Measurements from ENCODE around the gene LRBA.
"Not testable (repeated sequence)": the region's sequence is repeated elsewhere in the genome, so short reads cannot be mapped to it uniquely, and the experiment has no call there.

Gene LRBA, protein sequence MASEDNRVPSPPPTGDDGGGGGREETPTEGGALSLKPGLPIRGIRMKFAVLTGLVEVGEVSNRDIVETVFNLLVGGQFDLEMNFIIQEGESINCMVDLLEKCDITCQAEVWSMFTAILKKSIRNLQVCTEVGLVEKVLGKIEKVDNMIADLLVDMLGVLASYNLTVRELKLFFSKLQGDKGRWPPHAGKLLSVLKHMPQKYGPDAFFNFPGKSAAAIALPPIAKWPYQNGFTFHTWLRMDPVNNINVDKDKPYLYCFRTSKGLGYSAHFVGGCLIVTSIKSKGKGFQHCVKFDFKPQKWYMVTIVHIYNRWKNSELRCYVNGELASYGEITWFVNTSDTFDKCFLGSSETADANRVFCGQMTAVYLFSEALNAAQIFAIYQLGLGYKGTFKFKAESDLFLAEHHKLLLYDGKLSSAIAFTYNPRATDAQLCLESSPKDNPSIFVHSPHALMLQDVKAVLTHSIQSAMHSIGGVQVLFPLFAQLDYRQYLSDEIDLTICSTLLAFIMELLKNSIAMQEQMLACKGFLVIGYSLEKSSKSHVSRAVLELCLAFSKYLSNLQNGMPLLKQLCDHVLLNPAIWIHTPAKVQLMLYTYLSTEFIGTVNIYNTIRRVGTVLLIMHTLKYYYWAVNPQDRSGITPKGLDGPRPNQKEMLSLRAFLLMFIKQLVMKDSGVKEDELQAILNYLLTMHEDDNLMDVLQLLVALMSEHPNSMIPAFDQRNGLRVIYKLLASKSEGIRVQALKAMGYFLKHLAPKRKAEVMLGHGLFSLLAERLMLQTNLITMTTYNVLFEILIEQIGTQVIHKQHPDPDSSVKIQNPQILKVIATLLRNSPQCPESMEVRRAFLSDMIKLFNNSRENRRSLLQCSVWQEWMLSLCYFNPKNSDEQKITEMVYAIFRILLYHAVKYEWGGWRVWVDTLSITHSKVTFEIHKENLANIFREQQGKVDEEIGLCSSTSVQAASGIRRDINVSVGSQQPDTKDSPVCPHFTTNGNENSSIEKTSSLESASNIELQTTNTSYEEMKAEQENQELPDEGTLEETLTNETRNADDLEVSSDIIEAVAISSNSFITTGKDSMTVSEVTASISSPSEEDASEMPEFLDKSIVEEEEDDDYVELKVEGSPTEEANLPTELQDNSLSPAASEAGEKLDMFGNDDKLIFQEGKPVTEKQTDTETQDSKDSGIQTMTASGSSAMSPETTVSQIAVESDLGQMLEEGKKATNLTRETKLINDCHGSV (N-terminal part only)

DNA sequence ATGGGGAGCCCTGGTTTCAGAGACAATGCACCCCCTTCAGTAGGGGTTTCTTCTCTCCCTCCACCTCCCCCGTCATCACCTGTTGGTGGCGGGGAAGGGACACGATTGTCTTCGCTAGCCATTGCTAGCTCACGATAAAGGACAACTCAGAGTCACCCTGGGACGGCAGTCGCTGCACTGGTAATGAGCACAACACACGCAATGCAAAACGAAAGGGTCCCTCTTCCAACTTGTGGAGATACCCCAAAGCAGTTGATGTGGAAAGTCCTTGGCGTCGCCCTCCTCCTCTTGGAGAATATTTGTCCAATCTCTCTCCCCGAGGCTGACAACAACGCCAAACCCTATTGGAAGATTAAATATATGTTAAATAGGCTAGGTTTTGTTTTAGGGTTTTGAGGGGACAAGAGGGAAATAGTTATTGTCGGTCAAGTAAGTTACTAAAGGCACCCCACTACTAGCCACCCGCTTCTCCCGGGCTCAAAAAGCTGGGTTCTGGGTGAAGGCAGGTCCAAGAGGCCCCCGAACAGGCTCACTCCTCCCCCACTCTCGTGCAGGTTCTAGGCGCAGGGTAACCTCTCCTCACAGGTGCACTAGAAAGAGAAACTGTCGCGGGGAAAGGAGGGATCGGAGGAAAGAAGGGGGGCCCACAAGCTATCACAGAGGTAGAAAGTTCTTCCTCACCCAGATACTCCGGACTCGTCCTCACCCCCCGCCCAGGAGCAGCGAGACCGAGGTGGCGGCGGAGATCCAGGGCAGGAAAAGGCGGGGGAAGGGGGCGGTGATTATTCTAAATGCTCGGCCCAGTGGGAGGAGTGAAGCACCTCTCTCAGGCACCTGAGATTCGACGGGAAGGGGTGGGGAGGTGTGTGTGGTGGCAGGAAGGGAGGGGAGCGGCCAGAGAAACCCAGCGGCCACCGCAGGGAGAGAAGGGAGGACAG is at the start of gene LRBA:
Gene LRBA, minus strand, starts transcription at position 764 of the 938 bp plus-strand sequence. Its CDS starts 642 bp downstream, at position 122.
- DNase-seq = peak; percentile 6

DNA sequence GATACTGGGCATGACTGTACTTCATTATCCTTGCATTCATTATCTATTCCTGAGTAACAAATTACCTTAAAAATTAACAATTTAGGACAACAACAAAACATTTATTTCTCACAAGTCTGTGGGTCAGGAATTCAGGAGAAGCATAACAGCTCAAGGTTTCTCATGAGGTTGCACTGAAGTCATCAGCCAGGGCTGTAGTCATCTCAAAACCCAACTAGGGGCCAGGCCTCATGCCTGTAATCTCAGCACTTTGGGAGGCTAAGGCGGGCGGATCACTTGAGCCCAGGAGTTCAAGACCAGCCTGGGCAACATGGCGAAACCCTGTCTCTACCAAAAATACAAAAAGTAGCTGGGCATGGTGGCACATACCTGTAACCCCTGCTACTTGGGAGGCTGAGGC is 48.1 kb upstream of the LRBA start:
- not testable (repeated sequence) for DNase-seq

DNA sequence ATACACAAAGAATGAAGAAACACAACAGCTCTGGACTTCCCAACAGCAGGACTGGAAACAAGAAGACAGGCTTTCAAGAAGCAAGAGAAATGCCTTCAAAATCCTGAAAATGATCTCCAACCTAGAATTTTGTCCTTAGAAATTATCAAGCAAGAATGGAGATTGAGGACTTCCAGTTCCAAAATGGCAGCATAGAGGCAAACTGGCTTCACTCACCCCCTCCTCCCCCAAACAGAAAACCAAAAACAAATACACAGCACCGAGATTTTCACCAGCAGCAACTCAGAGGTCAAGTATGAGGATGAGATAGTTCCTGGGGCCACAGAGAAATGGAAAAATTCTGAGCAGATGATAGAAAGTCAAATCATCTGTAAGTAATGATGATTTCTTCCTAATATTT is 40.5 kb upstream of the LRBA start:
- DNase-seq = no peak

DNA sequence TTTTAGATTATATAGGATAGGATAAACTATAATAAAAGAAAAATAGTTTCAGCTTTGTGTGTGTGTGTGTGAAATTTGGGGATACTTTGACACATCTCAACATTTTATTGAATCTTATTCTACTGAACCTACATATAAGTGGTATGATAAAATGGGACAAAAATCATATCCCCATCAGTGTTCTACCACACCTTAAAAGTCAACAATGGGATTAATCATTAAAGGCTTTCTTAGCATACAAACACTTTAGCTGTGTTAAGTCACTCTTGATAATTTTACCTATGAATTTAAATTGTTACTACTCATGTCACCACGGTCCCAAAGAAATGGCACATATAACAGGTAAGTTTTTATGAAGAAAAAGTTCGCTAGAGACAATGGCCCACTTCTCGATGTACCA is 37.7 kb upstream of the LRBA start:
- no peak for DNase-seq

DNA sequence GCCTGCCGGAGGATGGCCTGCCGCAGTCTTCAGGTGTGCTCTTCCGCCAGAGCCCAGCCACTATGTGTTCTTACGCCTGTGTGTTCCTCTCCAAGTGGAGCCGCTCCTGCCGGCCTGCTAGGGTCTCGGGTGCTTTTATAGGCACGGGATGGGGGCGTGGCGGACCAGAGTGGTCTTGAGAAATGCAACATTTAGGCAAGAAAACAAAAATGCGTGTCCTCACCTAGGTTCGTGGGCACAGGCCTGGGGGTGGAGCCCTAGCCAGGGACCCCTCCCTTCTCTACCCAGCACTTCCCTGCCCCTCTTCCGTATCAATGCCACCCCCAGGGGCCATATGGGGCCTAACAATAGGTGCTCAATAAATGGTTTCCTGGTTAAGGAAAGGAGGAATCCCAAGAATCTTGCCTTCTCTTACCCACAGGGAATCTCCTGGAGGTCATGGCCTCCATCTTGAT is 34.4 kb upstream of the LRBA start:
- no peak for DNase-seq

DNA sequence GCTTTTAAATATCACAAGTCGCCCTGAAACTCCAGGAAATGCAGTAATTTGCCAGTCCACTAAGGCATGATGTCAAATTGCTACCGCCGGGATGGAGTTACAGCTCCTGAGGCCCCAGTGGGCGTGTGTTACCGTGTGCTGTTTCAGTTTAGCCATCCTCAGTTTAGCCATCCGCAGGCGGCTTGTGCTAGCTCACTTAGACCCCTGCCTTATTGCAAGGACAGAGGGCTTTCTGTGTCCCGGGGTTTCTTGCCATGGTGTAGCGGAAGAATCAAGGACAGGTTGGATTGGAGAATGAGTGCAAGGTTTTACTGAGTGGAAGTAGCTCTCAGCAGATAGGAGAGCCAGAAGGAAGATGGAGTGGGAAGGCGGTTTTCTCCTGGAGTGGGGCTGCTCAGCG is 33.8 kb upstream of the LRBA start:
- no peak for DNase-seq

DNA sequence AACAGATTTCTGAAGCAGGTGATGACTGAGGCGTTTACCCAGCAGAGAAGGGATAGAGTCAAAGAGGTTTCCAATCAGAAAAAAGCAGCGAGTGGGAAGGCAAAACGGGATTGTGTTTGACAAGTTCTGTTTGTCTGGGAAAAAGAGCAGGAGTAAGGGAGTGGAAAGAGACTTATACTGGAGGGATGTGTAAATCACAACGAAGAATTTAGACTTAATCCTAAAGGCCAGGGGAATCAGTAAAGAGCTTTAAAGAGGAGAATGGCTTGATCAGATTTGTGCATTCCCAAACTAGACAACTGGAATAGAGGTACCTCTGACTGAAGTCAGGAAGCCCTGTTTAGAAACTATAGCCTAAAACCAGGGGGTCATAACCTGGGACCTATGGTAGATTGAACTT is 31.5 kb upstream of the LRBA start:
- DNase-seq = no peak

DNA sequence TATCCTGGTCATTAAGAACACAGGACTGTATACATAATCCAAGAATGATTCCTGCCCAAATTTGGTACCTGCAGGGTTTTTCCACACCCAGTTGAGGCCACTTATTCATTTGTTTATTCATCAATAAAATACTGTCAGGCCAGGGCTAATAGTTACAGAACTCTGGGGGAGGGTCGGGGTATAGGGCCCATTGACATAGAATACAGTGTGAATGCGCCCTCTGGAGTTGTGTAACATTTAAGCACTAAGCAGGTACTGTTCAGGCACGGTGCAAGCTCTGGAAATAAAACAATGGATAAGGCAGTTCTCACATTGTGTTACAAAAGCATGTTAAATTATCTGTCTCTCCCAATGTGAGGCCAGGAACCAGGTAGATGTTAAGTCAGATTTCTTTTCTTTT is 30.8 kb upstream of the LRBA start:
- DNase-seq = no peak

DNA sequence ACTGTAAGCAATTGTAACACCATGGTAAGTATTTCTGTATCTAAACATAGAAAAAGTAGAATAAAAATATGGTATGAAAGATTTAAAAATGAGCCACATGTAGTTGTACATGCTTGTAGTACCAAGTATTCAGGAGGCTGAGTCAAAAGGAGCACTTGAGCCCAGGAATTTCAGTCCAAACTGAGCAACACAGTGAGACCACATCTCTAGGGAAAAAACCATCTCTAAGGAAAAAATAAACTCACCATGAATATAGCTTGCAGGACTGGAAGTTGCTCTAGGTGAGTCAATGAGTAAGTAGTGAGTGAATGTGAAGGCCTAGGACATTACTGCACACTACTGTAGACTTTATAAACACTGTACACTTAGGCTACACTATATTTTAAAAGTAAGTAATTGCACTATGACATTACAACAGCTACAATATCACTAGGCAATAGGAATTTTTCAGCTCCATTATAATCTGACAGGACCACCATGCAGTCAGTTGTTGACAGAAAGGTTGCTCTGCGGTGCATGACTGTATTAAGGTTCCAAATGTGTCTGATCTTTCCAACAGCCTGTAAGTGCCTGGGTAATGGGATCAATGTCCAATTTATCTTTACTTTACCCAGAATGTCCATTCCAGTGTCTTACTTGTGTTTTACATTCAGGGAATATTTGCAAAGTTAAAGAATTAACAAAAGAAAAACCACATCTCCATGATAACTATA is 28.9 kb upstream of the LRBA start:
- no peak for DNase-seq

DNA sequence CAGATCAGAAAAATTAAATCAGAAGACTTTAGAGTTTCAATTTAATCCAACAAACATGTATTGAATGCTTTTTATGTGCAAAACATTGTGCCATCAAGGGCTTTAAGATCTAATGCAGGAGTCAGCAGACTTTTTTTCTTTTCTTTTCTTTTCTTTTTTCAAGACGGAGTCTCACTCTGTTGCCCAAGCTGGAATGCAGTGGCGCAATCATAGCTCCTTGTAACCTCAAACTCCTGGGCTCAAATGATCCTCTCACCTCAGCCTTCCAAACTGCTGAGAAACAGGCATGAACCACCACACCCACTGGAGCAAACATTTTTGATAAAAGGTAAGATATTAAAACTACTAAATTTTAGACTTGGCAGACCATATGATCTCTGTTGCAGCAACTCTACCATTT is 24.6 kb upstream of the LRBA start:
- DNase-seq = no peak

DNA sequence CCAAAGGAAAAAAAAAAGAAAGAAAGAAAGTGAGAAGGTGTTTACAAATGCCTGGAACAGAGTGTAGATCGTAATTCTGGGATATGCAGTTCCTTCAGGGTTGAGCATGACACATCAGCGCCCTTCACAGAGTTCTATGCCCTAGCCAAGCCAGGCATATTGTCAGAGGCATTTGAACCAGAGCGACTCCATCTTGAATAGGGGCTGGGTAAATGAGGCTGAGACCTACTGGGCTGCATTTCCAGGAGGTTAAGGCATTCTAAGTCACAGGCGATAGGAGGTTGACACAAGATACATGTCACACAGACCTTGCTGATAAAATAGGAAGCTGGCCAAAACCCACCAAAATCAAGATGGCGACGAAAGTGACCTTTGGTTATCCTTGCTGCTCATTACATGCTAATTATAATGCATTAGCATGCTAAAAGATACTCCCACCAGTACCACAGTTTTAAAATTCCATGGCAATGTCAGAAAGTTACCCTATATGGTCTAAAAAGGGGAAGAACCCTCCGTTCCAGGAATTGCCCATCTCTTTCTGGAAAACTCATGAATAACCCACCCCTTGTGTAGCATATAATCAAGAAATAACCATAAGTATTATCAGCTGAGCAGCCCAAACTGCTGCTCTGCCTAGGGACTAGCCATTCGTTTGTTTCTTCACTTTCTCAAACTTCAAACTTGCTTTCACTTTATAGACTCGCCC is 23.5 kb upstream of the LRBA start:
- DNase-seq = no peak

DNA sequence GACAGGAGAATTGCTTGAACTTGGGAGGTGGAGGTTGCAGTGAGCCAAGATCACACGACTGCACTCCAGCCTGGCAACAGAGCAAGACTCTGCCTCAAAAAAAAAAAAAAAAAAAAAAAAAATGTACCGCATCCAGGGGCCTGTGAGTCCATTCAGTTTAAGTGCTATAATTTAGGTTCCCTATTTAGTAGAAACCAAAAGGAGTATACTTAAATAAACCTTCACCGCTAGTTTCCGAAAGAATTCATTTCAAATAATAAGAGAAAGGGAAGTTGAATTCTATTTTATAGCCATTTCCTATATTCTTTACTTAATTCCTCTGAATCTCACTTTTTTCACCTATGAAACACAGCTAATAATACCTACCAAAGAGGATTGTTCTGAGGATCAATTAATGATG is 20.8 kb upstream of the LRBA start:
- no peak for DNase-seq

DNA sequence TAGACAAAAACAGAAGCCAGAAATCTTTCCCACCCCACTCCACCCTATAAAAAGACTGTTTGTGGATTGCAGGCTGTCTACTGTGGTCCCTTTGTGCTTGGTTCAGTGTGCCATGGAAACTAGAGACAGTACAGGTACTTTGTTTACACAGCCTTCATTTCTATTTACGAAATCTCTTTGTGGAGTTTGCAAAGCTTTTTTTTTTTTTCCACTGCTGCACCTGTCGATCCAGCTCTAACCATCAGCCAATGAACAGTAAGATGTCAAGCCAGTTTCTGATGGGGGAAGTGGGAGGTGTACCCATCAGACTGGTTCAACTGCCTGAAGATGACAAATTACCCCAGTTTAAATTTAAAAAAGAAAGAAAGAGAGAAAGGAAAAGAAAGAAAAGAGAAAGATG is 20.2 kb upstream of the LRBA start:
- no peak for DNase-seq

DNA sequence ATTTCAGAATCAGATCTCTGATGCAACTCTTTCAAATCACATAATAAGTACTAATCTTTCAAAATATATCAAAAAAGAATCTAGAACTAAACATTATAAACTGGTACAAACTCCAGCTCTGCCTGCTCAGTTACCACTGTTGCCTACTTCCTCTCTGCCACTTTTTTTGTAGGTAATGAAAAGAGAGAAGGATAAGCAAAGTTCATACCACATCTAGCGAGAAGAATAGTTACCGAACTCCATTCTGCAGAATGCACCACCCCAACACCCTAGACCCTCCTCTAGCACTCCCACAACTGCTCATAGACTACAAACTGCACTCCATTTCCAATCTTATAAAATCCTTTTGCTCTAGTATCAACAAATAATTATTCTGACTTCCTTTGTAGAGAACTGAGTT is 19.7 kb upstream of the LRBA start:
- DNase-seq = no peak

DNA sequence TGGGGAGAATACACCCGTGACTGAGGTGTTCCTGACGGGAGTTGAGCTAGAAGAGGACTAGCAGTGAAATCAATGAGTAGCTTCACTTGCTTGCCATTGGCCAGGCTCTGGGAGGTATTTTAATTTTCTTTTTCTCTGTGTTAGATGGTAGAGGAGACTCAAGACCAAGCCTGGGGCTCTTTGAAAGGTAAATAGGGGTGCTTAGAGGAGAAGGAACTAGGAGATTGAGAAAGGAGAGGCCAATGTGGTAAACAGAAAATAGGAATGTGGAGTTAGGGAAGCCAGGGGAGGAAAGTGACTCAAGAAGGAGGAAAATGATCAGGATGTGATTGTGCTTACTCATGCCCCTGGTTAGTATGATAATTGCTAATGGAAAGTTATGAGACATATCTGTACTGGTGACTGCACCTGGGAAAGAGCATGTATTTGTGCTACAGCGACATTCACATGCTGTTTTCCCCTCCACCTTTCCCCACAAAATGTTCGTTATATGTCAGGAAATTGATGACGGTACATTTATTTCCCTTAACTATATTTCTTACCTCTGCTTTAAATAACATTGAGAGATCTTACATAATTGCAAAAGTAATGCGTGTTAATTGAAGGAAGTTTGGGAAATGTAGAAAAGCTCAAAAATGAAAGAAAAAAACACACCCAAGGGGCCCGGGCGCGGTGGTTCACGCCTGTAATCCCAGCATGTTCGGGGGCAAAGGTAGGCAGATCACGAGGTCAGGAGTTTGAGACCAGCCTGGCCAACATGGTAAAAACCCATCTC is 16.9 kb upstream of the LRBA start:
- DNase-seq = peak; percentile 46

DNA sequence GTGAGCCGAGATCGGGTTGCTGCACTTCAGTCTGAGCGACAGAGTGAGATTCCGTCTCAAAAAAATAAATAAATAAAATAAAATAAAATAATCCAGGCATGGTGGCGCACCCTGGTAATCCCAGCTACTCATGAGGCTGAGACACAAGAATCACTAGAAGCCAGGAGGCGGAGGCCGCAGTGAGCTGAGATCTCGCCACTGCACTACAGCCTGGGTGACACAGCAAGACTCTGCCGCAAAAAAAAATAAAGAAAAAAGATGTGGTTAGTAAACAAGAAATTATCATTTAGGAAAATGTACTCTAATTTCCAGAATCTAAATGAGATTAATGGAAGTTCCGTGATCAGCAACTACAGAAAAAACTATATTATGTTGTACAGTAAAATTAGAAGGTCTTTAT is 14.5 kb upstream of the LRBA start:
- no peak for DNase-seq

DNA sequence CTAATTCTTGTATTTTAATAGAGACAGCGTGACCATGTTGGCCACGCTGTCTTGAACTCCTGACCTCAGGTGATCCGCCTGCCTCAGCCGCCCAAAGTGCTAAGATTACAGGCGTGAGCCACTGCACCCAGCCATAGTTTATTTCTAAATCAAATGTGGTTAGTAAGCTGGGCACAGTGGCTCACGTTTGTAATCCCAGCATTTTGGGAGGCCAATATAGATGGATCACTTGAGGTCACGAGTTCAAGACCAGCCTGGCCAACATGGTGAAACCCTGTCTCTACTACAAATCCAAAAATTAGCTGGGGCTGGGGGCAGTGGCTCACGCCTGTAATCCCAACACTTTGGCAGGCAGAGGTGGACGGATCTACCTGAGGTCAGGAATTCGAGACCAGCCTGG is 13.9 kb upstream of the LRBA start:
- DNase-seq = not testable (repeated sequence)

DNA sequence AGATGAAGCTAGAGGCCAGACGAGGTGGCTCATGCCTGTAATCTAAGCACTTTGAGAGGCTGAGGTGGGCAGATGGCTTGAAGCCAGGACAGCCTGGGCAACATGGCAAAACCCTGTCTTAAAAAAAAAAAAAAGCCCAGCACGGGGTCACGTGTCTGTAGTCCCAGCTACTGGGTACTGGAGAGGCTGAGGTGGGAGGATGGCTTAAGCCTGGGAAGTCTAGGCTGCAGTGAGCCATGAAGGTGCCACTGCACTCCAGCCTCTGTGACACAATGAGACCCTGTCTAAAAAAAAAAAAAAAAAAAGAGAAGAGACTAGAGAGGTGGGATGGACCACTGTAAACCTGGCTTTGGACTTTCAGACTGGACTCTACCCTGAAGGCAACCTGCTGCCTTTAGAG is 10.7 kb upstream of the LRBA start:
- no peak for DNase-seq

DNA sequence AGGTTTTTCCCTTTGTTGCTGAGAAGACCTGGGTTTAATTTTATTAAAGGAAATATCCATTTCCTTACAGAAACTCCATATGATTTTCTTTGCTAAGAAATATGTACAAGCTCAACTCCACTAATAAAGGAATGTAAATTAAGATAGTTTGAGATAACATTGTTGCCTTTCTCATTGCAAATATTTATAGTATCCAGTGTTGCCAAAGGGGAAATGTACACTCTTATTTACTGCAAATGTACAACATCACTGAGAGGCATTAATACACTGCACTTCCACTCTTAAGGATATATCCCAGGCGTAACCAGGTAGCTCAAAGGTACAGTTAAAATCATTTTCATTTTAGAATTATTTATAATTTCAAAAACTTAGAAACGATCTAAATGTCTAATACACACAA is 7.5 kb upstream of the LRBA start:
- DNase-seq = no peak
